Peyer's patch (tissue), 4 donors: ENCODE data around the gene ZMYND15. TPM values are rescaled to one million over a fixed set of nuclear protein-coding genes. Genes with fewer than 3 reads are reported as not detected.

ENCODE experiments used
- DNase-seq, 3 donors: peaks; one replicate each; pipeline ENCODE4 v3.0.0-alpha.2; 2017 to 2019
- H3K27ac ChIP-seq, 4 donors: fragments of 200-600 bp; sonication (generic); one replicate each; pipeline ENCODE4 v1.5.1; 2016 to 2019
- H3K27me3 ChIP-seq, 2 donors: fragments of 200-600 bp; sonication (generic); one replicate each; pipeline ENCODE4 v1.5.1; 2019
- H3K36me3 ChIP-seq, 3 donors: fragments of 200-600 bp; sonication (generic); one replicate each; pipeline ENCODE4 v1.5.1; 2016 to 2019
- H3K4me1 ChIP-seq, 4 donors: fragments of 200-600 bp; sonication (generic); one replicate each; pipeline ENCODE4 v1.5.1; 2016 to 2019
- H3K4me3 ChIP-seq, 4 donors: fragments of 200-600 bp; sonication (generic); 1 replicate in 3 of 4; 2 replicates in 1 of 4; pipeline ENCODE4 v1.5.1; 2016 to 2019; ENCODE audit warnings: mild to moderate bottlenecking in 1 of 4
- H3K9me3 ChIP-seq, 4 donors: fragments of 200-600 bp; sonication (generic); one replicate each; pipeline ENCODE4 v1.5.1; 2016 to 2019; ENCODE audit warnings: mild to moderate bottlenecking in 1 of 4
- CTCF ChIP-seq, 6 experiments: fragments of 450-650 bp in 4 of 6; fragments of 200-600 bp in 2 of 6; sonication (generic) in 1 of 6; IDR thresholded peaks; one replicate each; pipeline ENCODE4 v1.5.1; 2017 to 2019; ENCODE audit warnings: antibody characterized with exemption in 6 of 6, mild to moderate bottlenecking in 3 of 6, moderate library complexity in 1 of 6
- POLR2A ChIP-seq, 2 donors: fragments of 450-650 bp; IDR thresholded peaks; one replicate each; pipeline ENCODE4 v1.5.1; 2017; ENCODE audit warnings: antibody characterized with exemption in 2 of 2, mild to moderate bottlenecking in 2 of 2, moderate library complexity in 2 of 2
- total RNA-seq, 4 donors: library from RNA; depleted of rRNA; stranded (reverse); fragments of >200 nt; gene quantifications; one replicate each; pipeline ENCODE4 v1.1.0, GENCODE V29; 2016

ZMYND15 gene
- total RNA-seq, 4 donors from 2014 or later = 2.1 to 5.6 (median 4.0) TPM; not detected in 1

- TF ChIP-seq POLR2A (IDR thresholded peaks at IDR 0.05) (peak in 1 of 2 donors; percentile 13), CTCF (IDR thresholded peaks at IDR 0.05) (no peak)
- H3K4me3 ChIP-seq = peak overlapping the region; percentile 55 to 83 (median 77)
- H3K27ac ChIP-seq = peak overlapping the region; percentile 61 to 83 (median 68)
- peak; percentile 28 to 70 (median 67) for DNase-seq
- H3K4me1 ChIP-seq = peaks cover 0 to 7% (median 2%) of the 10 kb centered on the region in 4 donors
- H3K27me3 ChIP-seq = no peaks in the 10 kb centered on the region
- peaks cover 0 to 9% (median 0%) of the 10 kb centered on the region in 3 donors for H3K36me3 ChIP-seq
- H3K9me3 ChIP-seq = no peaks in the 10 kb centered on the region
Measured at GRCh38 chr17:4738136-4739121, 1.2 kb upstream of the ZMYND15 start.

GRCh38 chr17:4740025-4740351 is 355 bp downstream of the ZMYND15 start:
- no peak for DNase-seq
- H3K36me3 ChIP-seq = peaks cover 0 to 2% (median 0%) of the 10 kb centered on the region in 3 donors
- peaks cover 0 to 5% (median 0%) of the 10 kb centered on the region in 4 donors for H3K4me1 ChIP-seq
- TF ChIP-seq POLR2A (IDR thresholded peaks at IDR 0.05) = no peak
- no peak for TF ChIP-seq CTCF (IDR thresholded peaks at IDR 0.05)
- H3K27me3 ChIP-seq = no peaks in the 10 kb centered on the region
- peak overlapping the region in 3 of 4 donors; percentile 61 to 83 (median 66) for H3K27ac ChIP-seq
- no peaks in the 10 kb centered on the region for H3K9me3 ChIP-seq
- H3K4me3 ChIP-seq = peak overlapping the region; percentile 55 to 83 (median 77)

GRCh38 chr17:4740584-4740983 is 951 bp downstream of the ZMYND15 start:
- Histone ChIP-seq H3K9me3 (no peaks in the 10 kb centered on the region), H3K4me1 (peaks cover 0 to 11% (median 0%) of the 10 kb centered on the region in 4 donors), H3K27ac (no peak overlapping the region), H3K4me3 (no peak overlapping the region), H3K27me3 (peaks cover 0 to 1% of the 10 kb centered on the region in 2 donors), H3K36me3 (no peaks in the 10 kb centered on the region)
- TF ChIP-seq CTCF (IDR thresholded peaks at IDR 0.05) (no peak), POLR2A (IDR thresholded peaks at IDR 0.05) (no peak)
- no peak for DNase-seq

DNA sequence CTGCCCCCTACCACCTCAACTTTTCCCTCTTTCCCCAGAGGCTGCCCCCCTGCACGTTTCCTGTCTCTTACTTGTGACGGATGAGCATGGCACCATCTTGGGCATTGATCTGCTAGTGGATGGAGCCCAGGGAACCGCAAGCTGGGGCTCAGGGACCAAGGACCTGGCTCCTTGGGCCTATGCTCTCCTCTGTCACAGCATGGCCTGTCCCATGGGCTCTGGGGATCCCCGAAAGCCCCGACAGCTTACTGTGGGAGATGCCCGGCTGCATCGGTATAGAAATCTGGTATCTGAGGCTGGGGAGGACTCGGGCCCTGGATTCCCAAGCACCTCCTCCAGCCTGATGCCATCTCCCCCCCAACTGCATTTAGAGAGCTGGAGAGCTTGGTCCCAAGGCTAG is 1.9 kb downstream of the ZMYND15 start:
- Histone ChIP-seq H3K9me3 (no peaks in the 10 kb centered on the region), H3K4me1 (peaks cover 0 to 13% (median 0%) of the 10 kb centered on the region in 4 donors), H3K27ac (no peak overlapping the region), H3K4me3 (no peak overlapping the region), H3K36me3 (no peaks in the 10 kb centered on the region), H3K27me3 (peaks cover 0 to 3% of the 10 kb centered on the region in 2 donors)
- no peak for DNase-seq
- TF ChIP-seq CTCF (IDR thresholded peaks at IDR 0.05) (no peak), POLR2A (IDR thresholded peaks at IDR 0.05) (no peak)

DNA sequence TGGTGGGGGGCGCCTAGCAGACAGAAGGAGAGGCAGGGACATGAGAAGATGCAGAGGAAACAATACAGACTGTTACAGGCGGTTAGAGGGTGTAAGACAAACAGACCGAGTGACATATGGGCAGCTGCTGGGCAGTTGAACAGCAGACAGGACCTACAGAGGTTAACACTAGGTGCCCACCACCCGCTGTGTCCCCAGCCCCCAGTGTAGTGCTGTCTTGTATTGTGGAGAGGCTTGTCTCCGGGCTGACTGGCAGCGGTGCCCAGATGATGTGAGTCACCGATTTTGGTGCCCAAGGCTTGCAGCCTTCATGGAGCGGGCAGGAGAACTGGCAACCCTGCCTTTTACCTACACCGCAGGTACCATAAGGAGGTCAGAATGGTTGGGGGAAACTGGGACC is 2.5 kb downstream of the ZMYND15 start:
- no peak for DNase-seq
- no peaks in the 10 kb centered on the region for H3K9me3 ChIP-seq
- no peak for TF ChIP-seq POLR2A (IDR thresholded peaks at IDR 0.05)
- TF ChIP-seq CTCF (IDR thresholded peaks at IDR 0.05) = no peak
- H3K4me3 ChIP-seq = no peak overlapping the region
- no peak overlapping the region for H3K27ac ChIP-seq
- peaks cover 0 to 3% of the 10 kb centered on the region in 2 donors for H3K27me3 ChIP-seq
- no peaks in the 10 kb centered on the region for H3K36me3 ChIP-seq
- peaks cover 0 to 13% (median 0%) of the 10 kb centered on the region in 4 donors for H3K4me1 ChIP-seq
